ENCODE data around the gene MGLL.

DNA sequence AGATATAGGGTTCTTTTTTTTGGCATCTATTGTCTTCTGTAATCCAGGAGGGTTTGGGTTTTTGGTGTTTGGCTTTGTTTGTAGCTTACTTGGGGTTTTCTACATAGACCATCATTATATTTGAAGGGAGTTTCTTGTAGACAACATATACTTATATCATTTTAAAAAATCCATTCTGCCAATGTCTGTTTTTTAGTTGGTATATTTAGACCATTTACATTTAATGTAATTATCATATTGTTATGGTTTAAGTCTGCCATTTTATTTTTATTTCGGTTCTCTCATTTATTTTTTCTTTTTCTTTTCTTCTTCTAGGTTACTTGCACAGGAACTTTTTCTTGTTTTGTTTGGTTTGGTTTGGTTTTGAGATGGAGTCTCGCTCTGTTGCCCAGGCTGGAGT is 5.5 kb upstream of the MGLL start:
- TF ChIP-seq, protein P1, sequence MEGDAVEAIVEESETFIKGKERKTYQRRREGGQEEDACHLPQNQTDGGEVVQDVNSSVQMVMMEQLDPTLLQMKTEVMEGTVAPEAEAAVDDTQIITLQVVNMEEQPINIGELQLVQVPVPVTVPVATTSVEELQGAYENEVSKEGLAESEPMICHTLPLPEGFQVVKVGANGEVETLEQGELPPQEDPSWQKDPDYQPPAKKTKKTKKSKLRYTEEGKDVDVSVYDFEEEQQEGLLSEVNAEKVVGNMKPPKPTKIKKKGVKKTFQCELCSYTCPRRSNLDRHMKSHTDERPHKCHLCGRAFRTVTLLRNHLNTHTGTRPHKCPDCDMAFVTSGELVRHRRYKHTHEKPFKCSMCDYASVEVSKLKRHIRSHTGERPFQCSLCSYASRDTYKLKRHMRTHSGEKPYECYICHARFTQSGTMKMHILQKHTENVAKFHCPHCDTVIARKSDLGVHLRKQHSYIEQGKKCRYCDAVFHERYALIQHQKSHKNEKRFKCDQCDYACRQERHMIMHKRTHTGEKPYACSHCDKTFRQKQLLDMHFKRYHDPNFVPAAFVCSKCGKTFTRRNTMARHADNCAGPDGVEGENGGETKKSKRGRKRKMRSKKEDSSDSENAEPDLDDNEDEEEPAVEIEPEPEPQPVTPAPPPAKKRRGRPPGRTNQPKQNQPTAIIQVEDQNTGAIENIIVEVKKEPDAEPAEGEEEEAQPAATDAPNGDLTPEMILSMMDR (conservative IDR thresholded peaks at IDR 0.05; ENCODE audit: low read length) = no peak
- no peak for TF ChIP-seq EZH2phosphoT487 (IDR thresholded peaks at IDR 0.05; ENCODE audit: borderline replicate concordance, low read depth, low read length)

Measured in OCI-LY7 (cell line).